AG04449 (cell line): ENCODE measurements around the gene VAT1L.

Source experiments
- CTCF ChIA-PET: fragments of 350-600 bp; formaldehyde crosslinking; extraction: SDS; loops from one replicate; lab custom pipeline; 2021; ENCODE audit warnings: antibody characterized with exemption; lab: Yijun Ruan, JAX
- POLR2A ChIA-PET: fragments of 400-600, 350-600 bp; formaldehyde crosslinking; extraction: SDS; loops from one replicate; lab custom pipeline; 2020; ENCODE audit warnings: antibody characterized with exemption, inconsistent platforms; lab: Yijun Ruan, JAX
- DNase-seq: peaks from one replicate; pipeline ENCODE4 v3.0.0-alpha.2; 2010; ENCODE audit warnings: low read depth, low spot score
- H3K4me3 ChIP-seq: 2 replicates; pipeline ENCODE4 v1.5.1; 2011; ENCODE audit warnings: low read depth, mild to moderate bottlenecking, control low read depth, low read length
- CTCF ChIP-seq: IDR thresholded peaks from one replicate; pipeline ENCODE4 v1.5.1; 2011; ENCODE audit warnings: mild to moderate bottlenecking, moderate library complexity, low read length, control low read depth, inconsistent platforms; ENCODE audit not compliant: insufficient read depth; ENCODE audit errors: missing control alignments

The VAT1L gene

GRCh38 chr16:77825196-77825595 is 36.8 kb downstream of the VAT1L start:
- no peak for TF ChIP-seq CTCF
- CTCF ChIA-PET: no interaction called here

GRCh38 chr16:77827032-77827431 is 38.7 kb downstream of the VAT1L start:
- DNase-seq: no peak
- no peak overlapping the region for H3K4me3 ChIP-seq
- TF ChIP-seq CTCF: no peak
- ChIA-PET POLR2A (no interaction called here), CTCF (no interaction called here)

More at GRCh38 chr16:77825196-77825595, 36.8 kb downstream of the VAT1L start:
- POLR2A ChIA-PET: interaction anchor here (1.0 kb wide), 1 partner anchor 9 kb away, joined by 8 read pairs; no protein-coding TSS in a partner anchor
- H3K4me3 ChIP-seq: no peak overlapping the region
- DNase-seq: no peak

- CTCF ChIA-PET: interaction anchor here (0.7 to 1.4 kb wide), 4 partner anchors 14 to 137 kb away, joined by 3 to 4 read pairs (median 3); no protein-coding TSS in a partner anchor
- no peak for TF ChIP-seq CTCF
- POLR2A ChIA-PET: interaction anchor here (0.6 to 1.8 kb wide), 4 partner anchors 9 to 159 kb away, joined by 3 to 8 read pairs (median 4); no protein-coding TSS in a partner anchor
- peak; percentile 60 for DNase-seq
- H3K4me3 ChIP-seq: no peak overlapping the region; the same call in 1 of the 2 replicates
These were observed 45.7 kb downstream of the VAT1L start for GRCh38 chr16:77833921-77834634.

GRCh38 chr16:77834635-77835540 is 46.5 kb downstream of the VAT1L start:
- no peak overlapping the region for H3K4me3 ChIP-seq
- POLR2A ChIA-PET: interaction anchor here (0.6 to 1.8 kb wide), 4 partner anchors 10 to 158 kb away, joined by 3 to 8 read pairs (median 4); no protein-coding TSS in a partner anchor
- TF ChIP-seq CTCF: no peak
- peak; percentile 83 for DNase-seq
- CTCF ChIA-PET: interaction anchor here (0.7 to 1.4 kb wide), 4 partner anchors 15 to 136 kb away, joined by 3 to 4 read pairs (median 3); no protein-coding TSS in a partner anchor

- H3K4me3 ChIP-seq: no peak overlapping the region
- ChIA-PET CTCF (interaction anchor here (2.0 kb wide), 1 partner anchor 53 kb away, joined by 6 read pairs; no protein-coding TSS in a partner anchor), POLR2A (no interaction called here)
- no peak for DNase-seq
- no peak for TF ChIP-seq CTCF
These were observed 48.4 kb downstream of the VAT1L start for GRCh38 chr16:77836801-77837200.
